Esophagus squamous epithelium (tissue), 4 donors: ENCODE results near the gene SLC44A1.

Experiments used
- CTCF ChIP-seq, 6 experiments: fragments of 450-650 bp in 4 of 6; fragments of 200-600 bp in 2 of 6; sonication (generic) in 2 of 6; IDR thresholded peaks; one replicate each; pipeline ENCODE4 v1.5.1; 2016 to 2019; ENCODE audit warnings: antibody characterized with exemption in 6 of 6, mild to moderate bottlenecking in 4 of 6, moderate library complexity in 4 of 6
- POLR2A ChIP-seq, 4 donors: fragments of 450-650 bp; IDR thresholded peaks; one replicate each; pipeline ENCODE4 v1.6.1; 2017; ENCODE audit warnings: antibody characterized with exemption in 4 of 4, mild to moderate bottlenecking in 4 of 4, moderate library complexity in 3 of 4

GRCh38 chr9:105258225-105258737 is 13.8 kb downstream of the SLC44A1 start:
- TF ChIP-seq CTCF (IDR thresholded peaks at IDR 0.05) (no peak), POLR2A (IDR thresholded peaks at IDR 0.05) (no peak)
